SK-N-SH (cell line): ENCODE measurements around the gene CSRP1. TPM values are rescaled to one million over a fixed set of nuclear protein-coding genes. Genes with fewer than 3 reads are reported as not detected.

Experiments used
- CTCF ChIA-PET: fragments of 300-600, 350-600 bp; formaldehyde crosslinking; extraction: SDS; loops from one replicate; lab custom pipeline; 2021; lab: Yijun Ruan, JAX
- POLR2A ChIA-PET: fragments of 350-600 bp; sonication (Branson Sonifier 250); formaldehyde crosslinking; extraction: SDS; loops from one replicate; lab custom pipeline; 2020; ENCODE audit warnings: antibody characterized with exemption, inconsistent platforms; lab: Yijun Ruan, JAX
- DNase-seq: peaks from one replicate; pipeline ENCODE4 v3.0.0; 2012
- H2AFZ ChIP-seq: fragments of 200-600 bp; sonication (generic); 2 replicates; pipeline ENCODE4 v1.8.1; 2016; ENCODE audit warnings: antibody characterized with exemption, mild to moderate bottlenecking, low read depth
- H3F3A ChIP-seq: fragments of 200-600 bp; sonication (generic); replicated peaks from 2 replicates; pipeline ENCODE3; 2016; ENCODE audit warnings: antibody characterized with exemption, mild to moderate bottlenecking; ENCODE audit not compliant: insufficient read depth
- H3K27ac ChIP-seq, 2 experiments: fragments of 200-500 bp in 1 of 2; fragments of 200-600 bp in 1 of 2; sonication (Bioruptor generic) in 1 of 2; sonication (generic), shearing (Covaris generic) in 1 of 2; 2 replicates each; pipeline versions ENCODE4 v1.5.1 to v1.6.1; 2014 to 2016; ENCODE audit warnings: low read depth in 2 of 2, inconsistent platforms in 1 of 2, low read length in 1 of 2, mild to moderate bottlenecking in 1 of 2, mixed read lengths in 1 of 2
- H3K27me3 ChIP-seq: fragments of 200-600 bp; sonication (generic), shearing (Covaris generic); 2 replicates; pipeline ENCODE4 v1.6.1; 2016; ENCODE audit warnings: mixed run types; ENCODE audit not compliant: insufficient read depth
- H3K36me3 ChIP-seq, 2 experiments: fragments of 200-500 bp in 1 of 2; fragments of 200-600 bp in 1 of 2; sonication (Bioruptor generic) in 1 of 2; sonication (generic) in 1 of 2; replicated peaks in 1 of 2; 2 replicates each; pipeline versions ENCODE3 to v1.5.1; 2014 to 2016; ENCODE audit warnings: low read length in 1 of 2, mild to moderate bottlenecking in 1 of 2; ENCODE audit not compliant: insufficient read depth in 2 of 2, control insufficient read depth in 1 of 2
- H3K4me1 ChIP-seq, 2 experiments: fragments of 200-500 bp in 1 of 2; fragments of 200-600 bp in 1 of 2; sonication (Bioruptor generic) in 1 of 2; sonication (generic), shearing (Covaris generic) in 1 of 2; 2 replicates each; pipeline versions ENCODE4 v1.5.1 to v1.6.1; 2014 to 2016; ENCODE audit warnings: low read depth in 1 of 2, low read length in 1 of 2, mixed run types in 1 of 2; ENCODE audit not compliant: insufficient read depth in 2 of 2, control insufficient read depth in 1 of 2
- H3K4me2 ChIP-seq: fragments of 200-600 bp; sonication (generic), shearing (Covaris generic); 2 replicates; pipeline ENCODE4 v1.6.1; 2017; ENCODE audit warnings: mixed run types
- H3K4me3 ChIP-seq, 2 experiments: fragments of 200-500 bp in 1 of 2; fragments of 200-600 bp in 1 of 2; sonication (Bioruptor generic) in 1 of 2; sonication (generic), shearing (Covaris generic) in 1 of 2; 2 replicates each; pipeline versions ENCODE4 v1.5.1 to v1.8.1; 2014 to 2016; ENCODE audit warnings: low read depth in 2 of 2, inconsistent platforms in 1 of 2, low read length in 1 of 2, mild to moderate bottlenecking in 1 of 2, mixed read lengths in 1 of 2, moderate library complexity in 1 of 2
- H3K79me2 ChIP-seq: fragments of 200-600 bp; sonication (generic); 2 replicates; pipeline ENCODE4 v1.8.1; 2017; ENCODE audit warnings: mild to moderate bottlenecking; ENCODE audit not compliant: insufficient read depth
- H3K9ac ChIP-seq: fragments of 200-600 bp; sonication (generic); 2 replicates; pipeline ENCODE4 v1.6.1; 2017; ENCODE audit warnings: mixed run types
- H3K9me2 ChIP-seq: fragments of 200-600 bp; sonication (generic); 2 replicates; pipeline ENCODE4 v1.6.1; 2017; ENCODE audit warnings: mixed run types
- H3K9me3 ChIP-seq: fragments of 200-600 bp; sonication (generic); 2 replicates; pipeline ENCODE4 v1.6.1; 2017; ENCODE audit warnings: mixed run types, mild to moderate bottlenecking, moderate library complexity
- H4K20me1 ChIP-seq: fragments of 200-600 bp; sonication (generic); 2 replicates; pipeline ENCODE4 v1.6.1; 2017; ENCODE audit warnings: mild to moderate bottlenecking, mixed run types; ENCODE audit not compliant: insufficient read depth
- CHD2 ChIP-seq: fragments of 150-350 bp; IDR thresholded peaks from 2 replicates; pipeline ENCODE4 v1.6.1; 2018; ENCODE audit warnings: low read length; ENCODE audit not compliant: partially characterized antibody
- ELF1 ChIP-seq: IDR thresholded peaks from 2 replicates; pipeline ENCODE4 v1.4.0; 2012
- EP300 ChIP-seq, 2 experiments: IDR thresholded peaks; 2 replicates each; pipeline versions ENCODE4 v1.4.0 to v1.6.1; 2012; ENCODE audit warnings: borderline replicate concordance in 1 of 2, low read depth in 1 of 2, low read length in 1 of 2
- FOSL2 ChIP-seq: IDR thresholded peaks from 2 replicates; pipeline ENCODE4 v1.4.0; 2012; ENCODE audit warnings: low read depth, mild to moderate bottlenecking, moderate library complexity, borderline replicate concordance
- FOXJ3 ChIP-seq: sonication (generic); formaldehyde crosslinking; IDR thresholded peaks from 2 replicates; pipeline ENCODE4 v1.5.1; 2020; ENCODE audit warnings: mild to moderate bottlenecking, missing genetic modification reagents
- MEF2A ChIP-seq: IDR thresholded peaks from 2 replicates; pipeline ENCODE4 v1.4.0; 2012; ENCODE audit warnings: low read depth, borderline replicate concordance
- POLR2AphosphoS5 ChIP-seq: IDR thresholded peaks from 2 replicates; pipeline ENCODE4 v1.6.1; 2012; ENCODE audit warnings: low read depth, low read length
- RAD21 ChIP-seq: IDR thresholded peaks from 2 replicates; pipeline ENCODE4 v1.6.1; 2012; ENCODE audit warnings: mild to moderate bottlenecking, low read length
- RFX5 ChIP-seq: IDR thresholded peaks from 2 replicates; pipeline ENCODE4 v1.6.1; 2012; ENCODE audit warnings: mild to moderate bottlenecking, improper control_type of control experiment, low read length
- SIN3A ChIP-seq: IDR thresholded peaks from 2 replicates; pipeline ENCODE4 v1.6.1; 2012; ENCODE audit warnings: low read depth, mild to moderate bottlenecking, low read length, moderate library complexity, borderline replicate concordance
- WGBS: methylation state at CpG from one replicate; pipeline ENCODE4 v1.1.6; 2017; ENCODE audit warnings: low lambda C conversion rate; 5-methylcytosine and 5-hydroxymethylcytosine counted together
- polyA plus RNA-seq, 3 experiments: library from polyadenylated mRNA; depleted of rRNA; stranded (reverse); fragments of >200 nt; gene quantifications; 2 replicates each; pipeline ENCODE4 v1.2.3, GENCODE V29; 2012
- TF ChIP-seq, protein P1 (sequence below): IDR thresholded peaks from 2 replicates; pipeline ENCODE4 v1.4.0; 2012; ENCODE audit warnings: low read depth, borderline replicate concordance
- TF ChIP-seq, protein P2 (sequence below): fragments of 200-600 bp; sonication (generic); IDR thresholded peaks from 2 replicates; pipeline ENCODE4 v1.6.1; 2017; ENCODE audit warnings: antibody characterized with exemption, mild to moderate bottlenecking, moderate library complexity
- TF ChIP-seq, protein P3 (sequence below): fragments of 150-350 bp; IDR thresholded peaks from 2 replicates; pipeline ENCODE4 v1.6.1; 2016; ENCODE audit warnings: mild to moderate bottlenecking, low read depth, low read length
- TF ChIP-seq, protein P4 (sequence below): IDR thresholded peaks from 2 replicates; pipeline ENCODE4 v1.6.1; 2012; ENCODE audit warnings: mild to moderate bottlenecking, low read depth, low read length, moderate library complexity
- TF ChIP-seq, protein P5 (sequence below): IDR thresholded peaks from 2 replicates; pipeline ENCODE4 v1.4.0; 2012; ENCODE audit warnings: low read depth, borderline replicate concordance

The CSRP1 gene
- polyA plus RNA-seq, 1 of the 3 experiments (the other 2 are of a cell fraction), result 373 TPM

DNA sequence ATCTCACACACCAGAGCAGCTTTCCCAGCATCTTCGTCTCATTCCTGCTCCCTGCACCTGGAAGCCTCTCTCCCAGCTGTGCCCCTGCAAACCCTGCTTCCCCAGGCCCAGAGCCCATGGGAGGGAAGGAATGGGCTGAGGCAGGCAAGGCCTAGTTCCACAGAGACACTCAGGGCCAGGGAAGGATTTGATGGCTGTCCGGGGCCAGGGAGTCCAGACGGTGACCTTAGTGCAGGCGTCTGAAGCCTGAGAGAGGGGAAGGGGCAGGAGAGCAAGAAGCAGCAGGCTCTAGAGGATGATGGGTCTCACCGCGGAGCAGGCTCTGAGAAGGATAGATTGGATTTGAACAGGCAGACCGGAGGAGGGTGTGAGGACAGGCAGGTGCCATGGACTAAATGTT lies 63.2 kb downstream of the CSRP1 start:
- no peak overlapping the region for H3K4me2 ChIP-seq
- no peaks in the 10 kb centered on the region for H3K9me3 ChIP-seq
- no peak for DNase-seq
- 98% methylated on average over 7 of the region's 7 CpGs for WGBS
- no peak overlapping the region for H3K9ac ChIP-seq
- peaks cover 0 to 5% of the 10 kb centered on the region in 2 experiments; a peak in 2 of 4 replicates for H3K4me1 ChIP-seq
- no peaks in the 10 kb centered on the region for H3K36me3 ChIP-seq
- POLR2A ChIA-PET, result no interaction called here
- H4K20me1 ChIP-seq, result no peaks in the 10 kb centered on the region
- CTCF ChIA-PET, result interaction anchor here (11.6 kb wide), 1 partner anchor 68 kb away, joined by 124 read pairs; no protein-coding TSS in a partner anchor
- no peaks in the 10 kb centered on the region for H3K27me3 ChIP-seq
- no peaks in the 10 kb centered on the region for H3K9me2 ChIP-seq
- no peak overlapping the region for H3K4me3 ChIP-seq
- no peak overlapping the region for H3K27ac ChIP-seq
- TF ChIP-seq FOSL2, result no peak
- no peak for TF ChIP-seq SIN3A
- H2AFZ ChIP-seq, result no peak overlapping the region
- H3F3A ChIP-seq, result peaks cover 3% of the 10 kb centered on the region
- no peaks in the 10 kb centered on the region for H3K79me2 ChIP-seq

DNA sequence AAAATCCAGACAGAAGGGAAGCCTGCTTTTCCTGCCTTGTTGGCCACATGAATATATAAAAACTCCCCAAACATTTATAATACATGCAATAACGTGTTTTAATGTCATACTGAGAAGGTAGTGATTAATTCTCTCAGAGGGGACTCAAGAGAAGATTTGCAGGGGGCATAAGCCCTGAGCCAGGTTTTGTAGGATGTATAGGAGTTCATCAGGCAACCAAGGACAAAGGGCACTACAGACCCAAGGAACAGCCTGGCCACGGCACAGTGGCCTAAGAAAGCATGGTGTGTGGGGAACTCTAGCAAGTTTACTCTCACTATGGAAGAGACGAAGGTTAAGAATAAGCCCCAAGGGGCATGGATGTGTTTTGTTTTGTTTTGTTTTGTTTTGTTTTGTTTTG lies 70.0 kb downstream of the CSRP1 start:
- CTCF ChIA-PET, result interaction anchor here (1.1 to 3.3 kb wide), 6 partner anchors 8 to 157 kb away, joined by 3 to 78 read pairs (median 10); no protein-coding TSS in a partner anchor
- TF ChIP-seq MEF2A, result no peak
- TF ChIP-seq FOXJ3 (CRISPR knock-in tag), result no peak
- TF ChIP-seq CHD2, result no peak
- TF ChIP-seq ELF1, result no peak
- no peak for TF ChIP-seq RAD21
- no peak for TF ChIP-seq RFX5
- TF ChIP-seq, protein P1, sequence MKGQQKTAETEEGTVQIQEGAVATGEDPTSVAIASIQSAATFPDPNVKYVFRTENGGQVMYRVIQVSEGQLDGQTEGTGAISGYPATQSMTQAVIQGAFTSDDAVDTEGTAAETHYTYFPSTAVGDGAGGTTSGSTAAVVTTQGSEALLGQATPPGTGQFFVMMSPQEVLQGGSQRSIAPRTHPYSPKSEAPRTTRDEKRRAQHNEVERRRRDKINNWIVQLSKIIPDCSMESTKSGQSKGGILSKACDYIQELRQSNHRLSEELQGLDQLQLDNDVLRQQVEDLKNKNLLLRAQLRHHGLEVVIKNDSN, result no peak
- TF ChIP-seq, protein P2, sequence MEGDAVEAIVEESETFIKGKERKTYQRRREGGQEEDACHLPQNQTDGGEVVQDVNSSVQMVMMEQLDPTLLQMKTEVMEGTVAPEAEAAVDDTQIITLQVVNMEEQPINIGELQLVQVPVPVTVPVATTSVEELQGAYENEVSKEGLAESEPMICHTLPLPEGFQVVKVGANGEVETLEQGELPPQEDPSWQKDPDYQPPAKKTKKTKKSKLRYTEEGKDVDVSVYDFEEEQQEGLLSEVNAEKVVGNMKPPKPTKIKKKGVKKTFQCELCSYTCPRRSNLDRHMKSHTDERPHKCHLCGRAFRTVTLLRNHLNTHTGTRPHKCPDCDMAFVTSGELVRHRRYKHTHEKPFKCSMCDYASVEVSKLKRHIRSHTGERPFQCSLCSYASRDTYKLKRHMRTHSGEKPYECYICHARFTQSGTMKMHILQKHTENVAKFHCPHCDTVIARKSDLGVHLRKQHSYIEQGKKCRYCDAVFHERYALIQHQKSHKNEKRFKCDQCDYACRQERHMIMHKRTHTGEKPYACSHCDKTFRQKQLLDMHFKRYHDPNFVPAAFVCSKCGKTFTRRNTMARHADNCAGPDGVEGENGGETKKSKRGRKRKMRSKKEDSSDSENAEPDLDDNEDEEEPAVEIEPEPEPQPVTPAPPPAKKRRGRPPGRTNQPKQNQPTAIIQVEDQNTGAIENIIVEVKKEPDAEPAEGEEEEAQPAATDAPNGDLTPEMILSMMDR, result no peak
- TF ChIP-seq, protein P3, sequence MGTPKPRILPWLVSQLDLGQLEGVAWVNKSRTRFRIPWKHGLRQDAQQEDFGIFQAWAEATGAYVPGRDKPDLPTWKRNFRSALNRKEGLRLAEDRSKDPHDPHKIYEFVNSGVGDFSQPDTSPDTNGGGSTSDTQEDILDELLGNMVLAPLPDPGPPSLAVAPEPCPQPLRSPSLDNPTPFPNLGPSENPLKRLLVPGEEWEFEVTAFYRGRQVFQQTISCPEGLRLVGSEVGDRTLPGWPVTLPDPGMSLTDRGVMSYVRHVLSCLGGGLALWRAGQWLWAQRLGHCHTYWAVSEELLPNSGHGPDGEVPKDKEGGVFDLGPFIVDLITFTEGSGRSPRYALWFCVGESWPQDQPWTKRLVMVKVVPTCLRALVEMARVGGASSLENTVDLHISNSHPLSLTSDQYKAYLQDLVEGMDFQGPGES, result no peak
- TF ChIP-seq EP300 (IDR thresholded peaks at IDR 0.05; ENCODE audit: borderline replicate concordance in 1 of 2, low read depth in 1 of 2, low read length in 1 of 2), result no peak
- no peak for TF ChIP-seq POLR2AphosphoS5
- TF ChIP-seq, protein P4, sequence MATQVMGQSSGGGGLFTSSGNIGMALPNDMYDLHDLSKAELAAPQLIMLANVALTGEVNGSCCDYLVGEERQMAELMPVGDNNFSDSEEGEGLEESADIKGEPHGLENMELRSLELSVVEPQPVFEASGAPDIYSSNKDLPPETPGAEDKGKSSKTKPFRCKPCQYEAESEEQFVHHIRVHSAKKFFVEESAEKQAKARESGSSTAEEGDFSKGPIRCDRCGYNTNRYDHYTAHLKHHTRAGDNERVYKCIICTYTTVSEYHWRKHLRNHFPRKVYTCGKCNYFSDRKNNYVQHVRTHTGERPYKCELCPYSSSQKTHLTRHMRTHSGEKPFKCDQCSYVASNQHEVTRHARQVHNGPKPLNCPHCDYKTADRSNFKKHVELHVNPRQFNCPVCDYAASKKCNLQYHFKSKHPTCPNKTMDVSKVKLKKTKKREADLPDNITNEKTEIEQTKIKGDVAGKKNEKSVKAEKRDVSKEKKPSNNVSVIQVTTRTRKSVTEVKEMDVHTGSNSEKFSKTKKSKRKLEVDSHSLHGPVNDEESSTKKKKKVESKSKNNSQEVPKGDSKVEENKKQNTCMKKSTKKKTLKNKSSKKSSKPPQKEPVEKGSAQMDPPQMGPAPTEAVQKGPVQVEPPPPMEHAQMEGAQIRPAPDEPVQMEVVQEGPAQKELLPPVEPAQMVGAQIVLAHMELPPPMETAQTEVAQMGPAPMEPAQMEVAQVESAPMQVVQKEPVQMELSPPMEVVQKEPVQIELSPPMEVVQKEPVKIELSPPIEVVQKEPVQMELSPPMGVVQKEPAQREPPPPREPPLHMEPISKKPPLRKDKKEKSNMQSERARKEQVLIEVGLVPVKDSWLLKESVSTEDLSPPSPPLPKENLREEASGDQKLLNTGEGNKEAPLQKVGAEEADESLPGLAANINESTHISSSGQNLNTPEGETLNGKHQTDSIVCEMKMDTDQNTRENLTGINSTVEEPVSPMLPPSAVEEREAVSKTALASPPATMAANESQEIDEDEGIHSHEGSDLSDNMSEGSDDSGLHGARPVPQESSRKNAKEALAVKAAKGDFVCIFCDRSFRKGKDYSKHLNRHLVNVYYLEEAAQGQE, result no peak
- TF ChIP-seq, protein P5, sequence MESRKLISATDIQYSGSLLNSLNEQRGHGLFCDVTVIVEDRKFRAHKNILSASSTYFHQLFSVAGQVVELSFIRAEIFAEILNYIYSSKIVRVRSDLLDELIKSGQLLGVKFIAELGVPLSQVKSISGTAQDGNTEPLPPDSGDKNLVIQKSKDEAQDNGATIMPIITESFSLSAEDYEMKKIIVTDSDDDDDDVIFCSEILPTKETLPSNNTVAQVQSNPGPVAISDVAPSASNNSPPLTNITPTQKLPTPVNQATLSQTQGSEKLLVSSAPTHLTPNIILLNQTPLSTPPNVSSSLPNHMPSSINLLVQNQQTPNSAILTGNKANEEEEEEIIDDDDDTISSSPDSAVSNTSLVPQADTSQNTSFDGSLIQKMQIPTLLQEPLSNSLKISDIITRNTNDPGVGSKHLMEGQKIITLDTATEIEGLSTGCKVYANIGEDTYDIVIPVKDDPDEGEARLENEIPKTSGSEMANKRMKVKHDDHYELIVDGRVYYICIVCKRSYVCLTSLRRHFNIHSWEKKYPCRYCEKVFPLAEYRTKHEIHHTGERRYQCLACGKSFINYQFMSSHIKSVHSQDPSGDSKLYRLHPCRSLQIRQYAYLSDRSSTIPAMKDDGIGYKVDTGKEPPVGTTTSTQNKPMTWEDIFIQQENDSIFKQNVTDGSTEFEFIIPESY, result no peak
- TF ChIP-seq, all 33 proteins: peak for 0
- POLR2A ChIA-PET, result no interaction called here
- Histone ChIP-seq H3K79me2 (no peaks in the 10 kb centered on the region), H3K9me2 (no peaks in the 10 kb centered on the region), H3K4me3 (no peak overlapping the region), H3K9me3 (no peaks in the 10 kb centered on the region), H2AFZ (no peak overlapping the region), H3K4me1 (peaks cover 3 to 4% of the 10 kb centered on the region in 2 experiments; a peak in 2 of 4 replicates), H3K27ac (no peak overlapping the region), H3K27me3 (no peaks in the 10 kb centered on the region), H3K36me3 (no peaks in the 10 kb centered on the region), H4K20me1 (no peaks in the 10 kb centered on the region), H3K9ac (no peak overlapping the region), H3K4me2 (no peak overlapping the region), H3F3A (peaks cover 8% of the 10 kb centered on the region)
- DNase-seq, result no peak
- WGBS, result 73% methylated on average over 3 of the region's 3 CpGs
